Endothelial cell of umbilical vein (primary cell): ENCODE results near the gene SARS1. TPM values are rescaled to one million over a fixed set of nuclear protein-coding genes. Genes with fewer than 3 reads are reported as not detected.

Experiments
- BruUV-seq: library from RNA; stranded (reverse); fragments of 400-500 nt; replicated peaks from 2 replicates; lab custom pipeline; 2021; lab: Mats Ljungman, UMichigan
- CTCF ChIA-PET: fragments of 300-600, 350-600 bp; sonication (Branson Sonifier 250); formaldehyde crosslinking; loops from one replicate; lab custom pipeline; 2021; ENCODE audit warnings: antibody characterized with exemption, inconsistent platforms; lab: Charles Lee
- POLR2A ChIA-PET: fragments of 300-600, 350-600 bp; sonication (Branson Sonifier 250); formaldehyde crosslinking; loops from one replicate; lab custom pipeline; 2021; ENCODE audit warnings: antibody characterized with exemption, inconsistent platforms; lab: Charles Lee
- DNase-seq: peaks from one replicate; pipeline ENCODE4 v3.0.0-alpha.2; 2011; ENCODE audit warnings: low read depth, low spot score
- FAIRE-seq: peaks from 2 replicates; lab custom pipeline; 2011; peaks lifted over from hg19 to GRCh38; lab: Jason Lieb, UNC
- H2AFZ ChIP-seq: 2 replicates; pipeline ENCODE4 v1.6.0; 2012; ENCODE audit warnings: low read depth, low read length, control low read depth, inconsistent platforms
- H3K27ac ChIP-seq: 2 replicates; pipeline ENCODE4 v1.5.1; 2011; ENCODE audit warnings: low read depth, mild to moderate bottlenecking, control low read depth, low read length, moderate library complexity; ENCODE audit not compliant: insufficient read depth
- H3K27me3 ChIP-seq, 2 experiments: 2 replicates each; pipeline versions ENCODE4 v1.6.0 to v1.6.1; 2011; ENCODE audit warnings: low read length in 2 of 2, mixed read lengths in 1 of 2; ENCODE audit not compliant: control insufficient read depth in 2 of 2, insufficient read depth in 2 of 2
- H3K36me3 ChIP-seq, 2 experiments: 2 replicates in 1 of 2; 3 replicates in 1 of 2; pipeline ENCODE4 v1.5.1; 2011; ENCODE audit warnings: low read length in 2 of 2, mild to moderate bottlenecking in 1 of 2, moderate library complexity in 1 of 2; ENCODE audit not compliant: control insufficient read depth in 2 of 2, insufficient read depth in 2 of 2; ENCODE audit errors: extremely low read depth in 1 of 2
- H3K4me1 ChIP-seq: 3 replicates; pipeline ENCODE4 v1.5.1; 2011; ENCODE audit warnings: mild to moderate bottlenecking, low read length; ENCODE audit not compliant: control insufficient read depth, insufficient read depth; ENCODE audit errors: extremely low read depth
- H3K4me2 ChIP-seq: 2 replicates; pipeline ENCODE4 v1.6.1; 2011; ENCODE audit warnings: low read length, control low read depth, mixed read lengths; ENCODE audit not compliant: insufficient read depth
- H3K4me3 ChIP-seq, 3 experiments: fragments of 200-600 bp in 1 of 3; sonication (generic), shearing (Covaris generic) in 1 of 3; replicated peaks in 1 of 3; 2 replicates each; pipeline ENCODE4 v1.5.1; 2011 to 2016; ENCODE audit warnings: control low read depth in 3 of 3, low read length in 3 of 3, mild to moderate bottlenecking in 2 of 3, inconsistent platforms in 1 of 3, low read depth in 1 of 3, moderate library complexity in 1 of 3; ENCODE audit not compliant: insufficient read depth in 1 of 3
- H3K79me2 ChIP-seq: 2 replicates; pipeline ENCODE4 v1.6.0; 2012; ENCODE audit warnings: low read length, inconsistent platforms; ENCODE audit not compliant: control insufficient read depth, insufficient read depth
- H3K9ac ChIP-seq: replicated peaks from 2 replicates; pipeline ENCODE3; 2011; ENCODE audit warnings: low read length, control low read depth; ENCODE audit not compliant: insufficient read depth; ENCODE audit errors: extremely low read depth
- H3K9me1 ChIP-seq: replicated peaks from 3 replicates; pipeline ENCODE4 v1.6.0; 2011; ENCODE audit warnings: mild to moderate bottlenecking, low read length; ENCODE audit not compliant: control insufficient read depth, insufficient read depth; ENCODE audit errors: extremely low read depth
- H3K9me3 ChIP-seq: replicated peaks from 2 replicates; pipeline ENCODE4 v1.5.1; 2012; ENCODE audit warnings: low read length, inconsistent platforms; ENCODE audit not compliant: control insufficient read depth, insufficient read depth
- H4K20me1 ChIP-seq: replicated peaks from 2 replicates; pipeline ENCODE3; 2011; ENCODE audit warnings: mild to moderate bottlenecking, low read length; ENCODE audit not compliant: control insufficient read depth, insufficient read depth; ENCODE audit errors: extremely low read depth
- EZH2 ChIP-seq: IDR thresholded peaks from 2 replicates; pipeline ENCODE4 v1.6.1; 2012; ENCODE audit warnings: borderline replicate concordance, low read depth, mild to moderate bottlenecking, moderate library complexity, low read length, inconsistent platforms; ENCODE audit not compliant: severe bottlenecking
- FOS ChIP-seq: IDR thresholded peaks from 2 replicates; pipeline ENCODE4 v1.6.1; 2011; ENCODE audit warnings: mild to moderate bottlenecking, low read length, moderate library complexity, borderline replicate concordance; ENCODE audit not compliant: insufficient read depth
- GATA2 ChIP-seq: IDR thresholded peaks from 2 replicates; pipeline ENCODE4 v1.7.0; 2011; ENCODE audit warnings: low read depth, mild to moderate bottlenecking, moderate library complexity, mixed read lengths, low read length; ENCODE audit not compliant: insufficient read length, insufficient read depth
- JUN ChIP-seq: IDR thresholded peaks from 2 replicates; pipeline ENCODE4 v1.6.1; 2011; ENCODE audit warnings: borderline replicate concordance, low read depth; ENCODE audit not compliant: insufficient read length, insufficient read depth
- MYC ChIP-seq: IDR thresholded peaks from one replicate; pipeline ENCODE4 v1.6.1; 2011; ENCODE audit warnings: mild to moderate bottlenecking, low read depth, low read length
- POLR2A ChIP-seq: IDR thresholded peaks from 2 replicates; pipeline ENCODE4 v1.6.1; 2012; ENCODE audit warnings: low read depth, mild to moderate bottlenecking, control low read depth, low read length
- POLR2AphosphoS5 ChIP-seq: IDR thresholded peaks from 2 replicates; pipeline ENCODE4 v1.6.1; 2012; ENCODE audit warnings: low read depth, mild to moderate bottlenecking, control low read depth, low read length, moderate library complexity; ENCODE audit not compliant: insufficient read depth
- dilution Hi-C: fragments of 300-500 bp; cut with MboI; formaldehyde crosslinking; loops from one replicate; pipeline ENCODE4 v1.15.0; 2019; ENCODE audit warnings: low sequenced_read_pairs; ENCODE audit not compliant: extremely low pct_ligation_motif_present
- intact Hi-C: fragments of 100-400 bp; cut with micrococcal nuclease; formaldehyde crosslinking; loops from one replicate; pipeline ENCODE4 v1.10.0; 2022
- polyA plus RNA-seq, 4 experiments: library from polyadenylated mRNA; depleted of rRNA in 3 of 4; stranded (reverse) in 3 of 4; unstranded in 1 of 4; fragments of >200 nt; gene quantifications; 2 replicates each; pipeline versions ENCODE4 v1.2.1 to v1.2.3, GENCODE V29; 2011 to 2012; ENCODE audit warnings: missing spikeins in 1 of 4
- total RNA-seq: library from RNA; stranded (reverse); gene quantifications from 2 replicates; pipeline ENCODE4 v1.2.3, GENCODE V29; 2021
- TF ChIP-seq, protein P1 (sequence below), 2 donors: IDR thresholded peaks; 1 replicate in 1 of 2; 2 replicates in 1 of 2; pipeline ENCODE4 v1.5.1; 2011; ENCODE audit warnings: low read length in 2 of 2, mild to moderate bottlenecking in 2 of 2, moderate library complexity in 2 of 2, control low read depth in 1 of 2, inconsistent platforms in 1 of 2, low read depth in 1 of 2; ENCODE audit not compliant: insufficient read depth in 1 of 2; ENCODE audit errors: extremely low read depth in 1 of 2
- TF ChIP-seq, protein P2 (sequence below): IDR thresholded peaks from 2 replicates; pipeline ENCODE4 v1.6.1; 2011; ENCODE audit not compliant: insufficient read depth, insufficient read length

The SARS1 gene
- total and polyA plus RNA-seq, 2 donors (not counting 3 experiments of a cell fraction or from before 2014, with no cell fraction given), result 110 to 178 TPM

DNA sequence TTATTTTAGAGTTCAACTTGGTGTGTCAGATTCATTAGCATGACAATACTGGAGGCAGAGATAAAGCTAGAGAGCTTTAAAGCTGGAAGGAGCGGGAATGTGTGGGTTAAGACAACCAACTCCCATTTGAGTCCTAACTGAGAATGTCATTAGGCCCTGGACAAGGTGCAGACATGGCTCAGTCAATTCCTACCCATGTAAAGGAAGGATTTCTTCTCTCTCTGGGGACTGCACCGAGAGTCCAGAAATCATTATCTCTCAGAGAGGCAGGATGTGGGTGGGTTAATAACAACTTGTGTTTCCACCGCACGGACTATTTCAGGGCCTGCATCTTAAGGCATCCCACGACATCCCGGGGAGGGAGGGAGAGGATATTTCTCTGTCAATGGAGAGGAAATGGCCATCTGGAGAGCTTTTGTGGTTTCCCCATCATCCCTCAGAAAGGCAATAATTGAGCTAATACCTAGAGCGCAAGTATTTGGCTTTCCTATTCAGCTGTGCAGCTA is 46.7 kb upstream of the SARS1 start:
- no TSS peak for BruUV-seq
- H3K4me1 ChIP-seq, result peaks cover 10% of the 10 kb centered on the region
- no peaks in the 10 kb centered on the region for H3K36me3 ChIP-seq
- peak overlapping the region; percentile 38 for H2AFZ ChIP-seq
- ChIA-PET POLR2A (no interaction called here), CTCF (interaction anchor here (1.4 to 1.6 kb wide), 3 partner anchors 27 to 54 kb away, joined by 3 to 4 read pairs (median 4); no protein-coding TSS in a partner anchor)
- H3K4me3 ChIP-seq, result no peak overlapping the region
- FAIRE-seq (no peak), DNase-seq (no peak)
- no peaks in the 10 kb centered on the region for H3K9me3 ChIP-seq
- H3K9ac ChIP-seq, result no peak overlapping the region
- dilution Hi-C loops, result no loop called here
- no peaks in the 10 kb centered on the region for H4K20me1 ChIP-seq
- TF ChIP-seq JUN, result no peak
- TF ChIP-seq, protein P1, sequence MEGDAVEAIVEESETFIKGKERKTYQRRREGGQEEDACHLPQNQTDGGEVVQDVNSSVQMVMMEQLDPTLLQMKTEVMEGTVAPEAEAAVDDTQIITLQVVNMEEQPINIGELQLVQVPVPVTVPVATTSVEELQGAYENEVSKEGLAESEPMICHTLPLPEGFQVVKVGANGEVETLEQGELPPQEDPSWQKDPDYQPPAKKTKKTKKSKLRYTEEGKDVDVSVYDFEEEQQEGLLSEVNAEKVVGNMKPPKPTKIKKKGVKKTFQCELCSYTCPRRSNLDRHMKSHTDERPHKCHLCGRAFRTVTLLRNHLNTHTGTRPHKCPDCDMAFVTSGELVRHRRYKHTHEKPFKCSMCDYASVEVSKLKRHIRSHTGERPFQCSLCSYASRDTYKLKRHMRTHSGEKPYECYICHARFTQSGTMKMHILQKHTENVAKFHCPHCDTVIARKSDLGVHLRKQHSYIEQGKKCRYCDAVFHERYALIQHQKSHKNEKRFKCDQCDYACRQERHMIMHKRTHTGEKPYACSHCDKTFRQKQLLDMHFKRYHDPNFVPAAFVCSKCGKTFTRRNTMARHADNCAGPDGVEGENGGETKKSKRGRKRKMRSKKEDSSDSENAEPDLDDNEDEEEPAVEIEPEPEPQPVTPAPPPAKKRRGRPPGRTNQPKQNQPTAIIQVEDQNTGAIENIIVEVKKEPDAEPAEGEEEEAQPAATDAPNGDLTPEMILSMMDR (IDR thresholded peaks at IDR 0.05; ENCODE audit: extremely low read depth in 1 of 2, insufficient read depth in 1 of 2, low read depth in 1 of 2, low read length in 2 of 2), result no peak
- TF ChIP-seq POLR2AphosphoS5, result no peak
- TF ChIP-seq FOS, result no peak
- TF ChIP-seq EZH2, result no peak
- TF ChIP-seq MYC, result no peak
- TF ChIP-seq POLR2A, result no peak
- TF ChIP-seq, protein P2, sequence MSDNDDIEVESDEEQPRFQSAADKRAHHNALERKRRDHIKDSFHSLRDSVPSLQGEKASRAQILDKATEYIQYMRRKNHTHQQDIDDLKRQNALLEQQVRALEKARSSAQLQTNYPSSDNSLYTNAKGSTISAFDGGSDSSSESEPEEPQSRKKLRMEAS, result no peak
- TF ChIP-seq GATA2, result no peak
- H3K27me3 ChIP-seq, result peaks cover 0 to 3% of the 10 kb centered on the region in 2 experiments
- H3K9me1 ChIP-seq, result no peaks in the 10 kb centered on the region
- intact Hi-C loops, result no loop called here
- no peaks in the 10 kb centered on the region for H3K79me2 ChIP-seq
- no peak overlapping the region for H3K27ac ChIP-seq
- no peak overlapping the region for H3K4me2 ChIP-seq
